SKM-1 (cell line): ENCODE data around the gene RALY.
"Not testable (repeated sequence)": the region's sequence is repeated elsewhere in the genome, so short reads cannot be mapped to it uniquely, and the experiment has no call there.

Experiments
- DNase-seq: peaks from one replicate; lab custom pipeline; 2025; ENCODE audit not compliant: unreplicated experiment; lab: John Stamatoyannopoulos, UW

RALY gene

GRCh38 chr20:34015401-34016335, 22.0 kb downstream of the RALY start:
- no peak for DNase-seq

- DNase-seq, result no peak
These were observed 23.0 kb downstream of the RALY start for GRCh38 chr20:34016736-34017135.

- no peak for DNase-seq
These were observed 23.9 kb downstream of the RALY start for GRCh38 chr20:34017610-34018009.

GRCh38 chr20:34018166-34018565, 24.5 kb downstream of the RALY start:
- DNase-seq, result no peak

- no peak for DNase-seq
These were observed 28.6 kb downstream of the RALY start for GRCh38 chr20:34022151-34022838.

GRCh38 chr20:34022839-34023234, 29.1 kb downstream of the RALY start:
- no peak for DNase-seq

GRCh38 chr20:34023937-34024722, 30.4 kb downstream of the RALY start:
- DNase-seq, result no peak

GRCh38 chr20:34024723-34025351, 31.1 kb downstream of the RALY start:
- no peak for DNase-seq

- DNase-seq, result not testable (repeated sequence)
These were observed 34.3 kb downstream of the RALY start for GRCh38 chr20:34028013-34028412.

GRCh38 chr20:34029415-34029814, 35.7 kb downstream of the RALY start:
- DNase-seq, result no peak

GRCh38 chr20:34030456-34030855, 36.7 kb downstream of the RALY start:
- no peak for DNase-seq

GRCh38 chr20:34033903-34034302, 40.2 kb downstream of the RALY start:
- no peak for DNase-seq

- DNase-seq, result no peak
These were observed 43.4 kb downstream of the RALY start for GRCh38 chr20:34037121-34037520.

- DNase-seq, result no peak
These were observed 44.1 kb downstream of the RALY start for GRCh38 chr20:34037767-34038166.

- DNase-seq, result no peak
These were observed 46.7 kb downstream of the RALY start for GRCh38 chr20:34040300-34040995.

- no peak for DNase-seq
These were observed 47.5 kb downstream of the RALY start for GRCh38 chr20:34041226-34041625.

- DNase-seq, result no peak
These were observed 48.6 kb downstream of the RALY start for GRCh38 chr20:34042262-34042661.

GRCh38 chr20:34043025-34043424, 49.3 kb downstream of the RALY start:
- DNase-seq, result no peak

GRCh38 chr20:34045294-34045693, 51.6 kb downstream of the RALY start:
- no peak for DNase-seq

GRCh38 chr20:34045930-34046725, 52.4 kb downstream of the RALY start:
- no peak for DNase-seq
